Smooth muscle cell of the pulmonary artery (primary cell): ENCODE data around the gene ARHGEF1. TPM values are rescaled to one million over a fixed set of nuclear protein-coding genes. Genes with fewer than 3 reads are reported as not detected.

Source experiments
- total RNA-seq: library from RNA; depleted of rRNA; stranded (reverse); fragments of >200 nt; gene quantifications from 2 replicates; pipeline ENCODE4 v1.2.3, GENCODE V29; 2014

ARHGEF1 gene
- 33.4 and 39.2 TPM in 2 replicates for total RNA-seq

GRCh38 chr19:41882568-41883462 is at the start of gene ARHGEF1:
Gene ARHGEF1, plus strand, starts transcription at chr19:41883184. Its CDS starts 4,899 bp downstream, at chr19:41888083.

GRCh38 chr19:41844601-41845000 is 38.4 kb upstream of the ARHGEF1 start, which contains the start of gene LYPD4:
Gene LYPD4, minus strand, starts transcription at chr19:41844683. Its CDS starts 5,398 bp downstream, at chr19:41839285.

GRCh38 chr19:41845001-41845050 is 38.2 kb upstream of the ARHGEF1 start, which contains the start of gene DMRTC2:
Gene DMRTC2, plus strand, starts transcription at chr19:41845042. Its CDS starts 2,387 bp downstream, at chr19:41847429.

GRCh38 chr19:41859618-41860418 is 23.2 kb upstream of the ARHGEF1 start, which contains the start of gene RPS19:
Gene RPS19, plus strand, starts transcription at chr19:41860255. Its CDS starts 520 bp downstream, at chr19:41860775.

GRCh38 chr19:41876847-41877832 is 5.8 kb upstream of the ARHGEF1 start, which contains the start of gene CD79A:
Gene CD79A, plus strand, starts transcription at chr19:41877279. Its CDS starts 26 bp downstream, at chr19:41877305.

GRCh38 chr19:41928221-41928683 is 45.3 kb downstream of the ARHGEF1 start, which contains the start of gene ERFL:
Gene ERFL, minus strand, starts transcription at chr19:41928449. Its CDS starts 15,530 bp downstream, at chr19:41912919.

Other genes with a start within 250 kb of the ARHGEF1 start
- not detected in 2 replicates for gene CEACAM7, start 194.9 kb upstream of the ARHGEF1 start, total RNA-seq
- not detected in 2 replicates for gene CEACAM5, start 174.6 kb upstream of the ARHGEF1 start, total RNA-seq
- gene CEACAM6, start 127.7 kb upstream of the ARHGEF1 start, total RNA-seq, result not detected in 2 replicates
- gene CEACAM3, start 86.6 kb upstream of the ARHGEF1 start, total RNA-seq, result not detected in 2 replicates
- gene LYPD4, start 38.5 kb upstream of the ARHGEF1 start, total RNA-seq, result not detected in 2 replicates
- gene DMRTC2, start 38.1 kb upstream of the ARHGEF1 start, total RNA-seq, result not detected in 2 replicates
- gene RPS19, start 22.9 kb upstream of the ARHGEF1 start, total RNA-seq, result 612 and 811 TPM in 2 replicates
- gene CD79A, start 5.9 kb upstream of the ARHGEF1 start, total RNA-seq, result 0.07 and 0.20 TPM in 2 replicates
- gene ERFL, start 45.3 kb downstream of the ARHGEF1 start, total RNA-seq, result 0.07 and 0.10 TPM in 2 replicates
- 184 and 186 TPM in 2 replicates for gene RABAC1, start 76.1 kb downstream of the ARHGEF1 start, total RNA-seq
- gene ATP1A3, start 111.0 kb downstream of the ARHGEF1 start, total RNA-seq, result 0.13 TPM in 1 of 2 replicates, not detected in the other
- gene GRIK5, start 187.0 kb downstream of the ARHGEF1 start, total RNA-seq, result 3.2 and 7.3 TPM in 2 replicates
- 12.1 and 13.6 TPM in 2 replicates for gene ZNF574, start 193.0 kb downstream of the ARHGEF1 start, total RNA-seq
- 0.26 and 2.5 TPM in 2 replicates for gene POU2F2, start 249.3 kb downstream of the ARHGEF1 start, total RNA-seq